SU-DHL-6 (cell line): ENCODE measurements around the gene NAMPT.

Experiments used
- H2AFZ ChIP-seq: fragments of 200-600 bp; sonication (generic); 2 replicates; pipeline ENCODE4 v1.6.1; 2014; ENCODE audit warnings: low read depth, mild to moderate bottlenecking, moderate library complexity, mixed read lengths, antibody characterized with exemption, low read length; ENCODE audit not compliant: severe bottlenecking
- H3F3A ChIP-seq: fragments of 200-600 bp; shearing (Covaris generic); 2 replicates; pipeline ENCODE4 v1.6.0; 2016; ENCODE audit warnings: antibody characterized with exemption, mild to moderate bottlenecking; ENCODE audit not compliant: insufficient read depth
- H3K27ac ChIP-seq: fragments of 200-600 bp; sonication (generic); 2 replicates; pipeline ENCODE4 v1.5.1; 2016; ENCODE audit warnings: low read depth, mild to moderate bottlenecking, low read length, moderate library complexity, mixed read lengths
- H3K27me3 ChIP-seq: fragments of 200-600 bp; sonication (generic), shearing (Covaris generic); 2 replicates; pipeline ENCODE4 v1.6.0; 2014; ENCODE audit warnings: mild to moderate bottlenecking, low read length
- H3K36me3 ChIP-seq: fragments of 200-600 bp; sonication (generic); 2 replicates; pipeline ENCODE4 v1.6.1; 2014; ENCODE audit warnings: mild to moderate bottlenecking, low read length, mixed read lengths
- H3K4me2 ChIP-seq: fragments of 300-600, 200-600 bp; shearing (Covaris generic), sonication (generic); 2 replicates; pipeline ENCODE4 v1.6.0; 2014; ENCODE audit warnings: low read length, low read depth, mild to moderate bottlenecking; ENCODE audit not compliant: poor library complexity, severe bottlenecking
- H3K4me3 ChIP-seq: fragments of 200-600 bp; sonication (generic); 2 replicates; pipeline ENCODE4 v1.5.1; 2014; ENCODE audit warnings: antibody characterized with exemption, low read length, mild to moderate bottlenecking, mixed read lengths; ENCODE audit not compliant: insufficient read depth, poor library complexity, severe bottlenecking
- H3K79me2 ChIP-seq: fragments of 200-600 bp; sonication (generic); 2 replicates; pipeline ENCODE4 v1.6.1; 2014; ENCODE audit warnings: mild to moderate bottlenecking, low read length, moderate library complexity; ENCODE audit not compliant: insufficient read depth
- H3K9ac ChIP-seq: fragments of 200-600 bp; sonication (generic); 2 replicates; pipeline ENCODE4 v1.7.0; 2014; ENCODE audit warnings: mild to moderate bottlenecking, low read length
- H3K9me2 ChIP-seq: fragments of 200-600 bp; sonication (generic); replicated peaks from 2 replicates; pipeline ENCODE4 v1.6.1; 2014; ENCODE audit warnings: low read length; ENCODE audit not compliant: insufficient read depth
- H3K9me3 ChIP-seq: fragments of 200-600 bp; sonication (generic); 2 replicates; pipeline ENCODE4 v1.6.1; 2014; ENCODE audit warnings: low read length, mixed read lengths; ENCODE audit not compliant: insufficient read depth
- H4K20me1 ChIP-seq: fragments of 200-600 bp; sonication (generic); 2 replicates; pipeline ENCODE4 v1.6.1; 2014; ENCODE audit warnings: low read depth, mild to moderate bottlenecking, antibody characterized with exemption, low read length, moderate library complexity, mixed read lengths
- CTCF ChIP-seq: fragments of 200-600 bp; sonication (generic); IDR thresholded peaks from one replicate; pipeline ENCODE4 v1.5.1; 2017; ENCODE audit warnings: antibody characterized with exemption, mild to moderate bottlenecking, low read length, moderate library complexity; ENCODE audit not compliant: insufficient read depth, poor library complexity, severe bottlenecking
- EZH2phosphoT487 ChIP-seq: fragments of 200-600 bp; sonication (generic), shearing (Covaris generic); conservative IDR thresholded peaks from 2 replicates; pipeline ENCODE4 v1.6.1; 2018; ENCODE audit warnings: mild to moderate bottlenecking, antibody characterized with exemption, low read length, moderate library complexity, mixed read lengths

Gene NAMPT

GRCh38 chr7:106222545-106222944, 62.2 kb downstream of the NAMPT start:
- no peak overlapping the region for H3K9ac ChIP-seq
- H3K4me3 ChIP-seq, result no peak overlapping the region
- no peaks in the 10 kb centered on the region for H3K9me2 ChIP-seq
- H2AFZ ChIP-seq, result no peak overlapping the region
- H3K4me2 ChIP-seq, result no peak overlapping the region
- no peaks in the 10 kb centered on the region for H3F3A ChIP-seq
- no peaks in the 10 kb centered on the region for H4K20me1 ChIP-seq
- no peak overlapping the region for H3K27ac ChIP-seq
- H3K36me3 ChIP-seq, result no peaks in the 10 kb centered on the region
- H3K27me3 ChIP-seq, result no peaks in the 10 kb centered on the region
- no peaks in the 10 kb centered on the region for H3K9me3 ChIP-seq
- TF ChIP-seq EZH2phosphoT487 (no peak), CTCF (no peak)
- H3K79me2 ChIP-seq, result no peaks in the 10 kb centered on the region

GRCh38 chr7:106220307-106220706, 64.5 kb downstream of the NAMPT start:
- Histone ChIP-seq H3K9me3 (no peaks in the 10 kb centered on the region), H3K79me2 (no peaks in the 10 kb centered on the region), H3K27ac (no peak overlapping the region), H3K36me3 (no peaks in the 10 kb centered on the region), H3K4me3 (no peak overlapping the region), H3K4me2 (no peak overlapping the region), H3F3A (no peaks in the 10 kb centered on the region), H4K20me1 (no peaks in the 10 kb centered on the region), H3K27me3 (no peaks in the 10 kb centered on the region), H3K9me2 (no peaks in the 10 kb centered on the region), H3K9ac (no peak overlapping the region), H2AFZ (no peak overlapping the region)
- no peak for TF ChIP-seq EZH2phosphoT487
- no peak for TF ChIP-seq CTCF

- H2AFZ ChIP-seq, result no peak overlapping the region
Observed at GRCh38 chr7:106219170-106219569, 65.6 kb downstream of the NAMPT start.

More at GRCh38 chr7:106219170-106219569, 65.6 kb downstream of the NAMPT start:
- Histone ChIP-seq H3K9me2 (no peaks in the 10 kb centered on the region), H4K20me1 (no peaks in the 10 kb centered on the region), H3K9ac (no peak overlapping the region), H3K27ac (no peak overlapping the region), H3F3A (no peaks in the 10 kb centered on the region), H3K36me3 (no peaks in the 10 kb centered on the region), H3K4me3 (no peak overlapping the region), H3K4me2 (no peak overlapping the region), H3K9me3 (no peaks in the 10 kb centered on the region), H3K27me3 (no peaks in the 10 kb centered on the region), H3K79me2 (no peaks in the 10 kb centered on the region)
- TF ChIP-seq EZH2phosphoT487 (no peak), CTCF (no peak)
